DOHH2 (cell line): Measurements from ENCODE around the gene METTL26.

Experiments
- CTCF ChIP-seq: fragments of 200-600 bp; sonication (generic); IDR thresholded peaks from one replicate; pipeline ENCODE4 v1.5.1; 2014; ENCODE audit warnings: antibody characterized with exemption, mild to moderate bottlenecking, low read depth, low read length; ENCODE audit not compliant: poor library complexity, severe bottlenecking
- EZH2phosphoT487 ChIP-seq: fragments of 200-600 bp; sonication (generic); IDR thresholded peaks from 2 replicates; pipeline ENCODE4 v1.6.1; 2017; ENCODE audit warnings: borderline replicate concordance, mild to moderate bottlenecking, antibody characterized with exemption, low read length, moderate library complexity, mixed read lengths

- TF ChIP-seq CTCF (no peak), EZH2phosphoT487 (no peak)
These were observed 41.0 kb downstream of the METTL26 start for GRCh38 chr16:595094-595528.
